Chondrocyte (in vitro differentiated cells): ENCODE data around the gene IL20RB. TPM values are rescaled to one million over a fixed set of nuclear protein-coding genes. Genes with fewer than 3 reads are reported as not detected.

Source experiments
- DNase-seq: peaks from one replicate; pipeline ENCODE4 v3.0.0; 2021; ENCODE audit warnings: mixed read lengths, low spot score
- H3K27ac Mint-ChIP-seq: one replicate; pipeline ENCODE4 v1.8.0; 2021; ENCODE audit warnings: mild to moderate bottlenecking, moderate library complexity, mixed read lengths; ENCODE audit not compliant: unreplicated experiment
- H3K27me3 Mint-ChIP-seq: 2 replicates; pipeline ENCODE4 v1.8.0; 2021; ENCODE audit warnings: low read depth, mixed read lengths
- H3K36me3 Mint-ChIP-seq: 2 replicates; pipeline ENCODE4 v1.8.0; 2021; ENCODE audit warnings: low read depth, mixed read lengths
- H3K4me1 Mint-ChIP-seq: 2 replicates; pipeline ENCODE4 v1.8.0; 2021; ENCODE audit warnings: low read depth, mild to moderate bottlenecking, mixed read lengths
- H3K4me3 Mint-ChIP-seq: one replicate; pipeline ENCODE4 v1.8.0; 2021; ENCODE audit warnings: mild to moderate bottlenecking, moderate library complexity, mixed read lengths; ENCODE audit not compliant: unreplicated experiment
- H3K9me3 Mint-ChIP-seq: 2 replicates; pipeline ENCODE4 v1.8.0; 2021; ENCODE audit warnings: low read depth, mixed read lengths
- CTCF ChIP-seq: fragments of 200-600 bp; sonication (generic); IDR thresholded peaks from 2 replicates; pipeline ENCODE4 v1.5.0; 2021; ENCODE audit warnings: antibody characterized with exemption, mild to moderate bottlenecking, moderate library complexity
- long read RNA-seq: library from polyadenylated mRNA; stranded (forward); transcript quantifications from one replicate; pipeline ENCODE4 v2.0.0, GENCODE V29; 2021
- total RNA-seq: library from RNA; stranded (reverse); gene quantifications from 3 replicates; pipeline ENCODE4 v1.2.1, GENCODE V29; 2021

Gene IL20RB, protein sequence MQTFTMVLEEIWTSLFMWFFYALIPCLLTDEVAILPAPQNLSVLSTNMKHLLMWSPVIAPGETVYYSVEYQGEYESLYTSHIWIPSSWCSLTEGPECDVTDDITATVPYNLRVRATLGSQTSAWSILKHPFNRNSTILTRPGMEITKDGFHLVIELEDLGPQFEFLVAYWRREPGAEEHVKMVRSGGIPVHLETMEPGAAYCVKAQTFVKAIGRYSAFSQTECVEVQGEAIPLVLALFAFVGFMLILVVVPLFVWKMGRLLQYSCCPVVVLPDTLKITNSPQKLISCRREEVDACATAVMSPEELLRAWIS
- total RNA-seq: 0.92 to 1.2 TPM (median 0.94 TPM) in 3 replicates
- long read RNA-seq: 0 reads

- TF ChIP-seq CTCF: no peak
- Mint-ChIP-seq H3K4me1 (peaks cover 47% of the 10 kb centered on the region), H3K27me3 (no peaks in the 10 kb centered on the region), H3K9me3 (peaks cover 3% of the 10 kb centered on the region), H3K4me3 (no peak within 1 kb of the TSS), H3K27ac (peak within 1 kb of the TSS; percentile 34), H3K36me3 (no peaks in the 10 kb centered on the region)
- DNase-seq: no peak
Measured at GRCh38 chr3:136957751-136958288, at the start of gene IL20RB. Gene IL20RB (plus strand): TSS chr3:136957983. CDS start chr3:136958114, 131 bp downstream.

DNA sequence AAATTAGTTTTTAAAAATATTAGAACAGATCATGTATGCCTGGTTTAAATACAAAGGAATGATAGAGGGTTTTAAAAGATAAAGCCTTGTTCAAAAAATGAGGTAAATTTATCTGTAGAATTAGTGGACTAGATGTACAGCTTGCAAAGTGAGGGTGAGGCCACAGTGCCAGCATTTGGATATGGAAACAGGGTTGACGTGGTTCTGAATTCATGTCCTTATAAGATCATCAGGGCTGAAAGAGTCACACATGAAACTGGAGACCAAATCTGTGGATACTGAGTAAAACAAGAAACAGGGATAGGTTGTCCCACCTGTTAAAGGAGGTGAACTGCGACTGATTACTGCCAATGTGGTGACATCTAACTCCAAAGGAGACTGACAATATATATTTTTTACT is 49.5 kb upstream of the IL20RB start:
- H3K4me1 Mint-ChIP-seq: peaks cover 39% of the 10 kb centered on the region
- H3K9me3 Mint-ChIP-seq: peaks cover 8% of the 10 kb centered on the region
- H3K27me3 Mint-ChIP-seq: no peaks in the 10 kb centered on the region
- H3K36me3 Mint-ChIP-seq: peaks cover 7% of the 10 kb centered on the region
- no peak for TF ChIP-seq CTCF
- H3K27ac Mint-ChIP-seq: no peak overlapping the region
- no peak overlapping the region for H3K4me3 Mint-ChIP-seq
- no peak for DNase-seq

GRCh38 chr3:136909187-136909586 is 48.6 kb upstream of the IL20RB start:
- H3K27me3 Mint-ChIP-seq: no peaks in the 10 kb centered on the region
- DNase-seq: no peak
- H3K4me3 Mint-ChIP-seq: no peak overlapping the region
- H3K9me3 Mint-ChIP-seq: peaks cover 4% of the 10 kb centered on the region
- TF ChIP-seq CTCF: no peak
- H3K36me3 Mint-ChIP-seq: peaks cover 5% of the 10 kb centered on the region
- H3K27ac Mint-ChIP-seq: no peak overlapping the region
- H3K4me1 Mint-ChIP-seq: peaks cover 36% of the 10 kb centered on the region

DNA sequence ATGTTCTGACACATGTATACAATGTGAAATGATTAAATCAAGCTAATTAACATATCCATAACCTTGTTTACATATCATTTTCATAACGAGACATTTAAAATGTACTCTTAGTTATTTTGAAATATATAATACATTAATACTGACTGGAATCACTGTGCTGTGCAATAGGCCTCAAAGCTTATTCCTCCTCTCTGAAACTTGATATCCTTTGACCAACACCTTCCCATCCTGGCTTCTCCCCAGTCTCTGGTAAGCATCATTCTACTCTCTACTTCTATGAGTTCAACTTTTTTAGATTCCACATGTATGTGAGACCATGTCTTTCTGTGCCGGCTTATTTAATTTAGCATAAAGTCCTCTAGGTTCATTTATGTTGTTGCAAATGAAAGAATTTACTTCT is 47.1 kb upstream of the IL20RB start:
- no peaks in the 10 kb centered on the region for H3K9me3 Mint-ChIP-seq
- H3K4me3 Mint-ChIP-seq: no peak overlapping the region
- no peak for TF ChIP-seq CTCF
- no peak for DNase-seq
- H3K27ac Mint-ChIP-seq: no peak overlapping the region
- peaks cover 36% of the 10 kb centered on the region for H3K4me1 Mint-ChIP-seq
- H3K27me3 Mint-ChIP-seq: no peaks in the 10 kb centered on the region
- H3K36me3 Mint-ChIP-seq: peaks cover 3% of the 10 kb centered on the region

- TF ChIP-seq CTCF: no peak
- Mint-ChIP-seq H3K4me1 (peaks cover 33% of the 10 kb centered on the region), H3K27me3 (no peaks in the 10 kb centered on the region), H3K9me3 (no peaks in the 10 kb centered on the region), H3K27ac (no peak overlapping the region), H3K4me3 (no peak overlapping the region), H3K36me3 (no peaks in the 10 kb centered on the region)
- DNase-seq: no peak
Measured at GRCh38 chr3:136913168-136913567, 44.6 kb upstream of the IL20RB start.
